Gastroesophageal sphincter (tissue), 4 donors: Measurements from ENCODE around the gene JAK2. TPM values are rescaled to one million over a fixed set of nuclear protein-coding genes. Genes with fewer than 3 reads are reported as not detected.

ENCODE experiments used
- ATAC-seq: fragments of 150-250 bp; one replicate; pipeline ENCODE4 v1.9.1; 2016; ENCODE audit warnings: mild to moderate bottlenecking, moderate library complexity
- H3K27ac ChIP-seq, 4 donors: fragments of 200-600 bp; sonication (generic) in 3 of 4; 1 replicate in 3 of 4; 2 replicates in 1 of 4; pipeline ENCODE4 v1.5.1; 2016 to 2019
- H3K27me3 ChIP-seq: fragments of 200-600 bp; sonication (generic); one replicate; pipeline ENCODE4 v1.5.1; 2019
- H3K36me3 ChIP-seq, 2 donors: fragments of 200-600 bp; sonication (generic); one replicate each; pipeline ENCODE4 v1.5.1; 2019; ENCODE audit warnings: control low read depth in 1 of 2
- H3K4me1 ChIP-seq, 3 donors: fragments of 200-600 bp; sonication (generic); 1 replicate in 2 of 3; 2 replicates in 1 of 3; pipeline ENCODE4 v1.5.1; 2016 to 2019; ENCODE audit warnings: control low read depth in 2 of 3
- H3K4me3 ChIP-seq, 2 donors: fragments of 200-600 bp; sonication (generic); one replicate each; pipeline ENCODE4 v1.5.1; 2019; ENCODE audit warnings: mild to moderate bottlenecking in 1 of 2, moderate library complexity in 1 of 2
- H3K9me3 ChIP-seq, 3 donors: fragments of 200-600 bp; sonication (generic); one replicate each; pipeline ENCODE4 v1.5.1; 2017 to 2019; ENCODE audit warnings: control low read depth in 2 of 3
- CTCF ChIP-seq, 4 experiments: fragments of 200-600 bp in 2 of 4; fragments of 450-650 bp in 2 of 4; sonication (generic) in 1 of 4; IDR thresholded peaks; one replicate each; pipeline ENCODE4 v1.5.1; 2017 to 2019; ENCODE audit warnings: antibody characterized with exemption in 4 of 4, mild to moderate bottlenecking in 2 of 4, moderate library complexity in 2 of 4
- EP300 ChIP-seq: sonication (generic); formaldehyde crosslinking; IDR thresholded peaks from one replicate; pipeline ENCODE4 v1.6.1; 2017; ENCODE audit warnings: antibody characterized with exemption, mild to moderate bottlenecking
- POLR2A ChIP-seq, 2 donors: fragments of 450-650 bp; IDR thresholded peaks; one replicate each; pipeline ENCODE4 v1.6.1; 2017; ENCODE audit warnings: antibody characterized with exemption in 2 of 2, mild to moderate bottlenecking in 2 of 2, moderate library complexity in 1 of 2
- POLR2AphosphoS5 ChIP-seq: sonication (generic); formaldehyde crosslinking; IDR thresholded peaks from one replicate; pipeline ENCODE4 v1.6.1; 2017; ENCODE audit warnings: antibody characterized with exemption
- WGBS, 2 donors: methylation state at CpG; one replicate each; pipeline ENCODE4 v1.1.5; 2018; ENCODE audit warnings: low coverage in 1 of 2; 5-methylcytosine and 5-hydroxymethylcytosine counted together
- total RNA-seq, 4 donors: library from RNA; depleted of rRNA; stranded (reverse); fragments of >200 nt; gene quantifications; one replicate each; pipeline ENCODE4 v1.1.0, GENCODE V29; 2016

The JAK2 gene
- total RNA-seq, 4 donors from 2014 or later = 29.9 to 45.5 (median 35.8) TPM

- WGBS, 2 donors = 65 to 92% methylated on average over 1 of the region's 1 CpG
- no peaks in the 10 kb centered on the region for H3K27me3 ChIP-seq
- H3K36me3 ChIP-seq = no peaks in the 10 kb centered on the region
- ATAC-seq = no peak
- TF ChIP-seq CTCF (IDR thresholded peaks at IDR 0.05) = no peak
- no peak for TF ChIP-seq POLR2A (IDR thresholded peaks at IDR 0.05)
- TF ChIP-seq EP300 = no peak
- no peak for TF ChIP-seq POLR2AphosphoS5
- H3K27ac ChIP-seq = no peak overlapping the region
- no peak overlapping the region for H3K4me3 ChIP-seq
- no peaks in the 10 kb centered on the region for H3K9me3 ChIP-seq
- no peaks in the 10 kb centered on the region for H3K4me1 ChIP-seq
Observed at GRCh38 chr9:4969130-4969529, 15.9 kb upstream of the JAK2 start.

- H3K27me3 ChIP-seq = no peaks in the 10 kb centered on the region
- no peak overlapping the region for H3K27ac ChIP-seq
- H3K9me3 ChIP-seq = no peaks in the 10 kb centered on the region
- no peak for ATAC-seq
- H3K36me3 ChIP-seq = no peaks in the 10 kb centered on the region
- no peak overlapping the region for H3K4me3 ChIP-seq
- 71 to 85% methylated on average over 5 to 6 of the region's 8 CpGs for WGBS, 2 donors
- no peaks in the 10 kb centered on the region for H3K4me1 ChIP-seq
- TF ChIP-seq EP300 (no peak), POLR2A (IDR thresholded peaks at IDR 0.05) (no peak)
Observed at GRCh38 chr9:4970970-4971641, 14.0 kb upstream of the JAK2 start.

GRCh38 chr9:4973246-4973645 is 11.8 kb upstream of the JAK2 start:
- 45 to 86% methylated on average over 1 of the region's 1 CpG for WGBS, 2 donors

GRCh38 chr9:4973902-4974301 is 11.2 kb upstream of the JAK2 start:
- Histone ChIP-seq H3K27ac (no peak overlapping the region), H3K4me3 (no peak overlapping the region), H3K36me3 (no peaks in the 10 kb centered on the region), H3K9me3 (no peaks in the 10 kb centered on the region), H3K4me1 (no peaks in the 10 kb centered on the region), H3K27me3 (no peaks in the 10 kb centered on the region)
- 47 to 60% methylated on average over 1 of the region's 1 CpG for WGBS, 2 donors
- TF ChIP-seq CTCF (IDR thresholded peaks at IDR 0.05) (no peak), POLR2AphosphoS5 (no peak), POLR2A (IDR thresholded peaks at IDR 0.05) (no peak)
- no peak for ATAC-seq

More at GRCh38 chr9:4973246-4973645, 11.8 kb upstream of the JAK2 start:
- ATAC-seq = no peak
- no peaks in the 10 kb centered on the region for H3K36me3 ChIP-seq
- no peak overlapping the region for H3K4me3 ChIP-seq
- TF ChIP-seq EP300 = no peak
- TF ChIP-seq POLR2AphosphoS5 = no peak
- TF ChIP-seq POLR2A (IDR thresholded peaks at IDR 0.05) = no peak
- no peak for TF ChIP-seq CTCF (IDR thresholded peaks at IDR 0.05)
- no peak overlapping the region for H3K27ac ChIP-seq
- H3K27me3 ChIP-seq = no peaks in the 10 kb centered on the region
- H3K4me1 ChIP-seq = no peaks in the 10 kb centered on the region
- H3K9me3 ChIP-seq = no peaks in the 10 kb centered on the region

GRCh38 chr9:4979239-4979638 is 5.8 kb upstream of the JAK2 start:
- peaks cover 0 to 14% (median 7%) of the 10 kb centered on the region in 3 donors for H3K4me1 ChIP-seq
- TF ChIP-seq EP300 (no peak), POLR2AphosphoS5 (peak; percentile 49)
- no peak overlapping the region for H3K4me3 ChIP-seq
- H3K9me3 ChIP-seq = no peaks in the 10 kb centered on the region
- H3K27ac ChIP-seq = no peak overlapping the region
- no peak for ATAC-seq
- WGBS, 2 donors = 55 to 75% methylated on average over 2 of the region's 2 CpGs
- H3K27me3 ChIP-seq = no peaks in the 10 kb centered on the region
- H3K36me3 ChIP-seq = no peaks in the 10 kb centered on the region

- TF ChIP-seq CTCF (IDR thresholded peaks at IDR 0.05) (no peak), POLR2A (IDR thresholded peaks at IDR 0.05) (no peak), EP300 (no peak), POLR2AphosphoS5 (no peak)
- no peak overlapping the region for H3K4me3 ChIP-seq
- no peaks in the 10 kb centered on the region for H3K9me3 ChIP-seq
- H3K27me3 ChIP-seq = no peaks in the 10 kb centered on the region
- 69 to 73% methylated on average over 4 of the region's 4 CpGs for WGBS, 2 donors
- H3K36me3 ChIP-seq = no peaks in the 10 kb centered on the region
- peaks cover 0 to 15% (median 7%) of the 10 kb centered on the region in 3 donors for H3K4me1 ChIP-seq
- no peak overlapping the region for H3K27ac ChIP-seq
- no peak for ATAC-seq
Observed at GRCh38 chr9:4980086-4980727, 4.9 kb upstream of the JAK2 start.
